Measurements from ENCODE around the gene MED27.
"Not testable (repeated sequence)": the region's sequence is repeated elsewhere in the genome, so short reads cannot be mapped to it uniquely, and the experiment has no call there.

Gene MED27

GRCh38 chr9:132019702-132020101, 60.0 kb downstream of the MED27 start:
- DNase-seq = no peak

- DNase-seq = no peak
Observed at GRCh38 chr9:132018957-132019405, 60.7 kb downstream of the MED27 start.

- no peak for DNase-seq
Observed at GRCh38 chr9:132016456-132016855, 63.2 kb downstream of the MED27 start.

DNA sequence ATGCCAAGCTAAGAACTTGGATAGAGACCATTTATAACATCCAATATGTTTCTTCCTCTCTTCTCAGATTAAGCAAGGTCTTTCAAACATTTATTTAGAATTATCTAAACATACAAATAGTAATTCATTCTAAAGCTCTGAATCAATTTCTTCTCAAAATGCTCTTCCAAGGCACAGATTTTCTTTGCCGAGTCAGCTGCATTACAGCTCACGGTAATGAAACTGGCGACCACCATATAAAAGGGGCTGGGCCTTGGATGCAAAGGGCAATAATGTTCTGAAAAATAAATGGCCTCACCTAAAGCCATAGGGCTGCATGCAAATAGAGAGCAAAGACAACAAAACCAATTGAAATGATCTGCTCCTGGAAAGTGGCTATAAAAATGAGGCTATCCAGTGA, 63.8 kb downstream of the MED27 start:
- no peak for DNase-seq

DNA sequence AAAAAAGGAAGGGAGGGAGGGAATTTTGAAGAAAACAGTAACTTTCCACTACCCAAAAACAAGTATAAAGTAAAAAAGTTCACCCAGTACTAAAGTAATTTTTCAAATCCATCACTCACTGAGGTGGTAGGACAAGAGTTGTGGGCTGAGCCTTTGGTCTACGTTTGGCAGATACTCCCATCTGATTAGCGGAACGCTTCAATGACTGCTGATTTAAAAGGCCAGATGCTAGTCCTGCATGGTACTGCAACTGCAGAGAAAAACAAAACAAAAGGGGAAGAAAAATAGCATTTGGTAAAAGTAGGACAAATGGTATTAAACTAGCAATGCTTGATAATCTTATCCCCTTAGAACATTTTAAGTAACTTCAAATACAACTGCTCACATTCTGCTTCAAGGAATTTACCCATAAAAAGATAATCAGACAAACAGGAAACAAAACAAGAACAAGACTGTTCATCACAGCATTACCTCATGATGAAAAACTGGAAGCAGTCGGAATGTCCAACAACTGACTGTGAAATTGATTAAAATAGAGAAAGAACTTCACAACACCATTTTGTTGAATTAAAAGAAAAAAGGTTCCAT, 65.4 kb downstream of the MED27 start:
- no peak for DNase-seq

GRCh38 chr9:132012704-132013357, 66.8 kb downstream of the MED27 start:
- DNase-seq = no peak

DNA sequence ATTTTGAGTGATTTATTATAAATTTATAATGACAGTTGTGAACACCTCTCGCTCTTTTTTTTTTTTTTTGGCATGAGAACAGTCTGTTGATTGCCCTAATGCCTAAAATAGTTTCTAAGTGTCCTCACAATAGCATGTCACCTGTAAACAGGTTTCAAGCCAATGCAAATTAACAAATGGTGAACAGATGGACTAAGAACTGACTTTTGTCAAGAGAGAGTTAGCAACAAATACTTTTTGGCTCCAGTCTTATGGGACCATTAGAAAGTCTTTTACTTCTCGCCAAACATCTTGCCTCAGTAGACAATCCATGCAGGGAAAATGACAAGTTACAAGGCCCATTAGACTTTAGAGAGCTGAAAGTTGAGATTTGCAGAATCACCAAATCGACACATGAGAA, 67.8 kb downstream of the MED27 start:
- DNase-seq = no peak

- DNase-seq = no peak
Observed at GRCh38 chr9:132011309-132011708, 68.4 kb downstream of the MED27 start.

DNA sequence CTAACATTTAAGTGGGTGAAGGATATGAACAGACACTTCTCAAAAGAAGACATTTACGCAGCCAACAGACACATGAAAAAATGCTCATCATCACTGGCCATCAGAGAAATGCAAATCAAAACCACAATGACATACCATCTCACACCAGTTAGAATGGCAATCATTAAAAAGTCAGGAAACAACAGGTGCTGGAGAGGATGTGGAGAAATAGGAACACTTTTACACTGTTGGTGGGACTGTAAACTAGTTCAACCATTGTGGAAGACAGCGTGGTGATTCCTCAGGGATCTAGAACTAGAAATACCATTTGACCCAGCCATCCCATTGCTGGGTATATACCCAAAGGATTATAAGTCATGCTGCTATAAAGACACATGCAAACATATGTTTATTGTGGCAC, 69.5 kb downstream of the MED27 start:
- not testable (repeated sequence) for DNase-seq

- DNase-seq = no peak
Observed at GRCh38 chr9:132008855-132009812, 70.5 kb downstream of the MED27 start.

DNA sequence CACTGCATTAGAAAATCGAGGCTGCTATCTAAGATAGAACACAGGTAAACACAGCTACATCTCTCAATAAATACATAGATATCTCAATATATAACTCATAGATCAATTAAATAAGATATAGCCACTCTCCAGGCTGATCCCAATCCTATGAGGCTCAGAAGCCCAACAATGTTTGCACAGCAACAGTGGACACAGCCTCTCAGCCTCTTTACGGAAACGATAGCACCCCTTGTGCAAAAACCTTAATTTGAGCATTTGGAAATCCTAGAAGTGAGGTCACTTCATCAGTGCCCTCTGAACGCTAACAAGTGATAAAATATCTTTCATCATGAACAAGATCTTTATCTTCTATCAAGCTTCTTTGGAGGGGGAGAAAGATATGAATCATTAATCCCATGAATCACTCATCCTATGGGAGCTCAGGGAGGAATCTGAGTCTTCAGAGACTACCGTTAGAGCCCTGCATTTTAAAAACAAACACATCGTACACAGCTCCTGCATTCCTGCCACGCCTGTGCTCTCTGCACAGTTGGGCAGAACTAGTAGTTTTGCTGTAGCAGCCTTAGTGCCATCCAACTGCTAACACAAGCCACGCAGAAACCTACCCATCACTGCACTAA, 71.4 kb downstream of the MED27 start:
- no peak for DNase-seq

- DNase-seq = no peak
Observed at GRCh38 chr9:132007371-132008025, 72.2 kb downstream of the MED27 start.

DNA sequence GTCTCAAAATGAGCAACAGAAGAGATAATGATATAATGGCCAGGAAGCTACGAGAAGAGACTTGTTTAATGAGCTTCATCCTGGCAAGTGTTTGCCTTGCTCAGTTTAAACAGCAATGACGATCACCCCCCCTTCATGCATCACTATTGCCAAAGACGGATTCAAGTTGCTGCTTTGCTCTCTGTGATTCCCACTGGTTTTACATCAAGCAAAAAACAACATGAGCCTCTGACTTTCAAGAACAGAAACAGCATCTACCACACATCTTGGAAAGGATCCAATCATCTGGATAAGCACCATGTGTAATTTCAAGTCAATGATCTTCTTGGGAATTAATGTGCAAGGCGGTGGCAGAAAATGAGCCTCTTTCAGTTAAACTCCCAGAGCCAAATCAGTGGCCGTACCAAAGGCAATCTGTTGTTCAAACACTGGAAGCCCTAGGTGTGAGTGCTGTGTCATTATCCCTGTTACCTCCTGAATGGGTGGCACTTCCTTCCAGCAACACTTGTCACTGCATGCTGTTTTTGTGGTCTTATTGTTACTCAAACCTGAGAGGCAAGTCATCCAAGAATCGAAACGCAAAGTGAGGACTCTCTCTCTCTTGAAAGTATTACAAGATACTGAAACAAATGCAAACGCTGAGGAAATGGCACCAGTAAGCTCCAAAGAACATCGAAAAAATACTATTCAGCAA, 72.8 kb downstream of the MED27 start:
- DNase-seq = no peak

- DNase-seq = no peak
Observed at GRCh38 chr9:132005899-132006298, 73.8 kb downstream of the MED27 start.

GRCh38 chr9:132004323-132004722, 75.3 kb downstream of the MED27 start:
- no peak for DNase-seq

GRCh38 chr9:132003896-132004295, 75.8 kb downstream of the MED27 start:
- no peak for DNase-seq

DNA sequence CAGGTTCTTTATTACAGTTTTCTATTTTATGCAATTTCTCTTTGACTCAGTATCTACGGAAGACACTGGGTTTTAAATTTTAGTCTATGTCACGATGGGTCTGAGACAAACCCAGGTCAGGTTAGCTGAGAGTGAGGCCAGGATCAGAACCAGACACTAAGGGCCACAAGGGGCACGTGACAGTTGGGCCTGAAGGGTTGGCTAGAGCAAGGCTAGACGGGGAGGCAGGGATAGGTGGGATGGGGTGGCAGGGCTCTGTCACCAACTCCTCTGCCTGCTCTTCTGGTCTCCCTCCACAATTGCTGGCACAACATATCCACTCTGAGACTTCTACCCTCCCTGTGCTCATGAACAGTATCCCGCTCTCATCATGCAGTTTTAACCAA, 76.4 kb downstream of the MED27 start:
- no peak for DNase-seq

- DNase-seq = no peak
Observed at GRCh38 chr9:132002643-132003318, 76.9 kb downstream of the MED27 start.

DNA sequence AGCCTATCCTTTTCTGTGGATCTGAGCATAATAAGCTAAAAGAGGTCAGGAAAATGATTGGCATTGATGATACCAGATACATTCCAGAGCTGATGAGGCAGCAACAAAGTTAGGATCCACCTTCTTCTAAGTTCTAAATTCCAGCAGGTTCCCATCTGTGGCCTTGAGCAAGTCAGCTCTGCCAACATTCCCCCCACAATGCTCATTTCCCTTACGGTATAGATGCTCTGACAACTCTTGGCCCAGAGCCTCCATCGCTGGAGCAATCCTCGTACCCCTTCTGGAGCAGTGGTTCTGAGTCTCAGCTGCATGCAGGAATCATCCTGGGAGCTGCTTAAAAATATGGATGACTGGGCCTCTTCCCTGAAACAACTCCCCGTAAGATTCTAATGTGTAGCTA, 78.1 kb downstream of the MED27 start:
- no peak for DNase-seq

DNA sequence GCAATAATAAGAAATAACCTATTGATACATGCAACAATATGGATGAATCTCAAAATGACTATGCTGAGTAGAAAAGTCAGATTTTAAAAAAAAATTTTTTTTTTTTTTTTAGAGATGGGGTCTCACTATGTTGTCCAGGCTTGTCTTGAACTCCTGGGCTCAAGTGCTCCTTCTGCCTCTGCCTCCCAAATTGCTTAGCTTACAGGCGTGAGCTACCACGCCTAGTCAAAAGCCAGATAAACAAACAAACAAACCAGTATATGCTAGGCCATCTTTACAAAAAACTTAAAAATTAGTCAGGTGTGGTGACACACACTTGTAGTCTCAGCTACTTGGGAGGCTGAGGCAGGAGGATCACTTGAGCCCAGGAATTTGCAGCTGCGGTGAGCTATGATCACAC, 79.0 kb downstream of the MED27 start:
- DNase-seq = no peak

Measured in right kidney (tissue), 1 donor.